Superior temporal gyrus (tissue), 1 donor: Measurements from ENCODE around the gene BMP2K.

ENCODE experiments used
- DNase-seq: peaks from one replicate; pipeline ENCODE4 v3.0.0-alpha.2; 2016; ENCODE audit errors: extremely low spot score

BMP2K gene

GRCh38 chr4:78776079-78776728 is at the start of gene BMP2K:
Gene BMP2K (plus strand): TSS chr4:78776350. CDS start chr4:78776544, 194 bp downstream.
- DNase-seq: no peak

- no peak for DNase-seq
Observed at GRCh38 chr4:78726546-78726945, 49.6 kb upstream of the BMP2K start.

DNA sequence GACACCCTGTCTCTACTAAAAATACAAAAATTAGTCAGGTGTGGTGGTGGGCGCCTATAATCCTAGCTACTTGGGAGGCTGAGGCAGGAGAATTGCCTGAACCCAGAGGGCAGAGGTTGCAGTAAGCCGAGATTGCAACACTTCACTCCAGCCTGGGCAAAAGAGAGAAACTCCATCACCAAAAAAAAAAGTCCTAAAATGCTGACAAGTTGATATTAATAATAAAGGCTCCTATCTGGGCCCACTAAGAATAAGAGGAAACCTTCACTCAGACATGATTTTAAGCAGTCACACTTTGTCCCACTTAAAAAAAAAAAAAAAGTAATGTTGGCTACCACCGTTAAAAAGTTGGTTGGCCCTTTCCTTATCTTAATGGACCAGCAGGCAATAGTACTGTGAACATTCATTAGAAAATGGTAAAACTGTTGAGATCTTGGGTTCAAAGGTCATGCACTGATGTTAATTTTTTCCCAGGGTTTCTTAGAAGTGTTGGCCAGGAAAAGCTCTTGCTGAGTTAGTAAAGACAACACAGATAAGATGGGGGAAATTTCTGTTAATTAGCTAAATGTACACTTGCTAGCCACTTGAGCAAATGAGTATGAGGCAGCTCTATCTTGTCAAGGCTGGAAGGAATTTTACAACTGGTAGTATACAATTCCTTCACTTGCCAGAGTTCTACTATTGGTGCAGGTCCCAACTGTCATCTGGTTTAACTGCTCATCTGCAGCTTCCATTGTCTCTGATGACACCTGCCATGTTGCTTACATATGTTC is 43.6 kb upstream of the BMP2K start:
- DNase-seq: no peak

DNA sequence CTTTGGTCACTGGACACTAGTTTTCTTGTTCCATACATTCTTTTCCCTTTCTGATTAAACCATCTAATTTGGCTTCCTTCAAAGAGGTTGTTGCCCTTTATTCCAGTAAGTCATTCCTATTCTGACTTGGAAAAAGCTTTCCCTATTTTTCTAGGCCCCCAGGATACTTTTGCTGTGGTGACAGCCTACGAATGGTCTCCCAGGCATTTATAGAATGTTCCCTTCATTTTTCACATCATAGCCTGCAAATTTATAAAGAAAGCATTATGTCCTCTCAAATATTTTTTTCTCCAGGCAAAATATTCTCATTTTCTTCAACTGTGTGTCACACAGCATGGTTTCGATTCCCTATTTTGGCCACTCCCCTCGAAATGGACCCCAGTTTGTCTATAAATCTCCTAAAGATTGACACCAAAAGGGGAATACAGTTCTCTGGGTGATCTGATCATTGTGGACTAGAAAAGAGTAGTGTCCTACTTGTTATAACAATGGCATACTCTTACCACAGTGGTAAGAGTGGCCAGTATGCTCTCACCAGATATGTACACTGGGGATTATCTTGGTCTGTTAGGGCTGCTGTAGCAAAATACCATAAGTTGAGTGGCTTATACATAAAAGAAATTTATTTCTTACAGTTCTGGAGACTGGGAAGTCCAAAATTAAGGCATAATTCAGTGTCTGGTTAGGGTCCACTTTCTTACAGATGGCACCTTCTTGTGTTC is 41.5 kb upstream of the BMP2K start:
- no peak for DNase-seq

- DNase-seq: no peak
Observed at GRCh38 chr4:78735697-78736096, 40.5 kb upstream of the BMP2K start.

- DNase-seq: no peak
Observed at GRCh38 chr4:78737035-78737434, 39.1 kb upstream of the BMP2K start.

DNA sequence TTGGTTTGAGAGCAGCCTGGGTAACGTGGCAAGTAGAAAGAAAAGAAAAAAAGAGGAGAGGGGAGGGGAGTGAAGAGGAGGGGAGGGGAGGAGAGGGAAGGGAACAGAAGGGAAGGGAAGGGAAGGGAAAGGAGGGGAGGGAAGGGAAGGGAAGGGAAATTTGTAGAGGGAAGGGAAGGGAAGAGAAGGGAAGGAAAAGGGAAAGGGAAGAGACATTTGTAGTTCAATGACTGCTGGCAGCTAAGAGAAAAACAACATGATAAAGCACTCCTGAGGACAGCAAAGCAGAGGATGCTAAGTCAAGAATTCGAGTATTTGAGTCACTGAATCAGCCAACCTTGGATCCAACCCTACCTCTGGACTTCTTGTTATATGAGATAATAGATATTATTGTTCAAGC is 38.2 kb upstream of the BMP2K start:
- DNase-seq: no peak

- DNase-seq: no peak
Observed at GRCh38 chr4:78742300-78742699, 33.9 kb upstream of the BMP2K start.

DNA sequence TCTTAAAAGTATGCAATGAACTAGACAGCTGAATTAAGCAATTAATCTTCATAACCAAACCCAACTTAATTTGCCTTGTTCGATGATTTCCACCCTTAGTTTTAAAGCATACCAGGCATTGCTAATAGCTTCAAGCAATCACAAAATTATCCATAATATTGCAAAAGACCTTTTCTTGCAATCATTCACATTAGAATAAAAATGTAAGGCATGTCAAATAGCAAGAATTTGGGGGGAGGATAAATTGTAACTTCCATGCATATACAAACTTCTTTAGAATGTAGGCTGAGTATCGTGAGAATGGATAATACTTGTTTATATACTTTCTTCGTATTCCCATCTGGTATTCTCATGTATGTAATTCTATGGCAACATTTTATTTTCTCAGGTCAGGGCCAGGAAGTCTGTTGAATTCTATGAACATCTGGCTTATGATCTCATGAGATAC is 28.7 kb upstream of the BMP2K start:
- no peak for DNase-seq

DNA sequence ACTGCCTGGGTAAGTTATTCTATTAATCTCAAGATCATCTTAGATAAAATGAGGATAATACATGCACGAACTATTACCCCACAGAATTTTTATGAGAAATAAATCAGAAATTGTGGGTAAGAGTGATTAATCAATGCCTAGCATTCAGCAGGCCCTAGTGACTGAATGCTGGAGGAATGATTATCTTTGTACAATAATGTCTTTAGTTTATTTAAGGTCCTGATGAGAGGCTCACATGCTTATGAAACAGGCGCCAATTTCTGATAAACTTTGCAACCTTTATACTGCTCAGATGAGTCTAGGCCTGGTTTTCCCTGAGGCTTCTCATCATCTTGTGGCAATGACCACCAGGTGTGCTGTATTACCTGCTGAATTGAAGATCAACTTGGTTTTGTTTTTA is 27.8 kb upstream of the BMP2K start:
- no peak for DNase-seq

DNA sequence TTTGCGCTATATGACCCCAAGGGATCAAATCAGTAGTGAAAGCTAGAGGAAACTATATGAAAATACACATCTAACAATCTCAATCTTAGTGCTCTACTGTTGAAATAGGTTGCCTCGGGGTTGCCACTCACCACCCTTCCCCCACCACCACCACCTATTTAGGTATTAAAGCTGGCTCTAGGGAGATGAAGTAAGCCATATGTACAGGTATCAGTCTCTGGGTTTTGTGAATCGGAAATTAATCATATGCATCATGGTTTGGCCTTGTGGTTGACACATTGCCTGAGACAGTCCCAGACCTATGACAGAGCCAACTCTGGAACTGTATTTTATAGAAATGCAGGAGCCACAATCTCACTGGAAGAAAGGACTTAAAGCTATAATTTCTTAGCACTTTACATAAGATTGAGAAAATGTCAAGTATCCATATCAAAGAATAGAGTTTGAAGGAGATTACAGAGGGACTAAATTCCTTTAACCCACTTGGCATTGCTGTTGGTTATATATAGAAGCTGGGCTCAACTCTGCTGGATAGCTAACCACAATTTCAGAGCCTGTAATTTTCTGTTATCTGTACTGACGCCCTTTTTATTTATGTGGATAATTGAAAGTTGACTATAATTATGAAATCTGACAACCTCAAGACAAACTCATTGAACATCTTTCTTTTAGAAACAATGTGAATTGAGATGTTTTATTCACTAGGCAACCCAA is 26.7 kb upstream of the BMP2K start:
- no peak for DNase-seq

- DNase-seq: no peak
Observed at GRCh38 chr4:78749972-78750727, 26.0 kb upstream of the BMP2K start.

- no peak for DNase-seq
Observed at GRCh38 chr4:78753091-78753490, 23.1 kb upstream of the BMP2K start.

DNA sequence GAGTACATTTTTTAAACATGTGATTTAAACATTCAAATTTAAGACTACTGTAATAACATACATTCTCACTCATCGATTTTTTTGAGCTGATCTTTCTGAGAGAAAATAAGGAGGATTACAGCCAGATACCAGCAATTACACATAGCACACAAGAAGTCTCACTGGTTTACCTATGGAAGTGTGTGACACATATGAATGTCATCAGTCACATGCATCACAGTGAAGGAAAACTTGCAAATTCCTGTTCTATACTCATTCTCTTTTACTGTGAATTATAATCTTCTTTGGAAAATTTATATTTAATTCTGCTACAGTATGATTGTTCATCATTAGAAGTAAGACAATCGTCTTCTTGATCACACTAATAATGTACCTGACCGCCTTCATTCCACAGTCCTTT is 21.3 kb upstream of the BMP2K start:
- DNase-seq: no peak

DNA sequence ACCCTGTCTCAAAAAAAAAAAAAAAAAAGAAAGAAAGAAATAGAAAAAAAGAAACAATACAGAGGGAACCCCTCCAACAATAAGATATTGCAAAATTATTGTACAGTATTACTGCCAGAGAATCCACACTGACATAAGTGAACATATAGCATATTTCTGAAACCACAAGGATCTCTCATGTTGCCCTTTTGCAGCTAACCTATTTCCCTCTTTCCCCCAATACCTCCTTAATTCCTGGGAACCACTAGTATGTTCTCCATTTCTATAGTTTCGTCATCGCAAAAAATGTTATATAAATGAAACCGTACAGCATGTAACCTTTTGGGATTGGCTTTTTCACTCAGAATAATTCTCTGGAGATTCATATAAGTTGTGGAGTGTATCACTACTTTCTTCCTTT is 20.0 kb upstream of the BMP2K start:
- no peak for DNase-seq

GRCh38 chr4:78756776-78757175 is 19.4 kb upstream of the BMP2K start:
- DNase-seq: no peak

DNA sequence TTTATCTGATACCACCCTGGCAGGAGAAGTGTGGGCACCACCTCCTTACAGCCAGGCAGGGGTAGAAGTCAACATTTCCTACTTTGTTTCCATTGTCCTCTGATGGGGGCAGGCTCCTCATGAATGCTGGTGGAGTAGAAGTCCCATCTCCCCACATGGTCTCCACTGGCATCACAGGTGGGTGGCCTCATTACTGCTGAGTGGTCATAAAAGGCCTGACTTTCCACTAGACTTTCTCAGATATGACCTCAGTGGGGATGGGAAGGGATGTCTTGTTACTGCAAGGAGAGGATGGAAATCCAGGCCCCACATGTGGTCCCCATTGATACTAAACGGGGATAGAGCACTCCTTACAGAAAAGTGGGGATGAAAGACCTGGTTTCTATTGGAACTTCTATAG is 18.6 kb upstream of the BMP2K start:
- DNase-seq: no peak

GRCh38 chr4:78758085-78758484 is 18.1 kb upstream of the BMP2K start:
- DNase-seq: no peak

DNA sequence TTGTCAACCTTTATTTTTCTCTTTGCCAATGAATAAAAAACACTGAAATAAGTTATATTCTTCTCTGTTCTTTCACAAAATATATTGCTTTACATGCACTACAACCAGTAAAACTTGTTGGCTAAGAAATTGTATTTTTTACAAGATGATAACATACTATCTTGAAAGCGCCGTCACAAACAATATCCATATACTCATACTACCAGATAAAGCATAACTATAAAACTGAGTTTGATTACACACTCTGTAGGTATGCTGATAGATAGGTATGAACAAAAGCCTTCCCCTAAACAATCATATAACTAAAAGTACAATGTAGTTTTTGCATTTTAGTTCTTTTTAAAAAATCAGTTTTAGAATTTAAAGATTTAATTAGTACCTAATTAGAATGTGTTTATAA is 13.6 kb upstream of the BMP2K start:
- no peak for DNase-seq

GRCh38 chr4:78763251-78763650 is 12.9 kb upstream of the BMP2K start:
- no peak for DNase-seq

GRCh38 chr4:78763763-78764387 is 12.3 kb upstream of the BMP2K start:
- DNase-seq: no peak
